Choroid plexus epithelial cell (primary cell): ENCODE results near the gene AMN.

Source experiments
- DNase-seq: peaks from one replicate; pipeline ENCODE4 v3.0.0-alpha.2; 2010; ENCODE audit warnings: low read depth
- H3K4me3 ChIP-seq: 2 replicates; pipeline ENCODE4 v1.5.1; 2011; ENCODE audit warnings: low read depth, mild to moderate bottlenecking, control low read depth, low read length, moderate library complexity
- CTCF ChIP-seq: conservative IDR thresholded peaks from 2 replicates; pipeline ENCODE4 v1.5.1; 2011; ENCODE audit warnings: low read depth, mild to moderate bottlenecking, control low read depth, inconsistent platforms, low read length, moderate library complexity

The AMN gene

GRCh38 chr14:102969901-102970300 lies 47.4 kb downstream of the AMN start:
- DNase-seq: no peak
- H3K4me3 ChIP-seq: no peak overlapping the region
- no peak for TF ChIP-seq CTCF

- no peak for TF ChIP-seq CTCF
- DNase-seq: no peak
- no peak overlapping the region for H3K4me3 ChIP-seq
These were observed 48.0 kb downstream of the AMN start for GRCh38 chr14:102970496-102970895.

- DNase-seq: no peak
- TF ChIP-seq CTCF: no peak
- H3K4me3 ChIP-seq: no peak overlapping the region
These were observed 48.9 kb downstream of the AMN start for GRCh38 chr14:102971314-102971713.

- H3K4me3 ChIP-seq: no peak overlapping the region
- TF ChIP-seq CTCF: no peak
- DNase-seq: no peak
These were observed 49.6 kb downstream of the AMN start for GRCh38 chr14:102971836-102972606.

GRCh38 chr14:102973706-102974285 lies 51.3 kb downstream of the AMN start:
- H3K4me3 ChIP-seq: no peak overlapping the region
- no peak for TF ChIP-seq CTCF
- no peak for DNase-seq

- DNase-seq: no peak
- H3K4me3 ChIP-seq: no peak overlapping the region
- no peak for TF ChIP-seq CTCF
These were observed 53.2 kb downstream of the AMN start for GRCh38 chr14:102975662-102976061.

GRCh38 chr14:102977475-102977874 lies 55.0 kb downstream of the AMN start:
- no peak for DNase-seq
- H3K4me3 ChIP-seq: no peak overlapping the region
- no peak for TF ChIP-seq CTCF
